Sigmoid colon (tissue), 7 donors: ENCODE measurements around the gene PTPRZ1. TPM values are rescaled to one million over a fixed set of nuclear protein-coding genes. Genes with fewer than 3 reads are reported as not detected.

Experiments used
- DNase-seq: peaks from one replicate; pipeline ENCODE4 v3.0.0-alpha.2; 2019
- H3K27ac ChIP-seq, 4 donors: fragments of 200-600 bp; sonication (generic); one replicate each; pipeline ENCODE4 v1.5.1; 2016 to 2019; ENCODE audit warnings: mild to moderate bottlenecking in 1 of 4
- H3K27me3 ChIP-seq, 3 donors: fragments of 200-600 bp; sonication (generic); one replicate each; pipeline ENCODE4 v1.5.1; 2019; ENCODE audit warnings: mild to moderate bottlenecking in 1 of 3
- H3K36me3 ChIP-seq, 4 donors: fragments of 200-600 bp; sonication (generic); one replicate each; pipeline ENCODE4 v1.5.1; 2016 to 2019
- H3K4me1 ChIP-seq, 4 donors: fragments of 200-600 bp; sonication (generic); one replicate each; pipeline ENCODE4 v1.5.1; 2017 to 2019
- H3K4me3 ChIP-seq, 4 donors: fragments of 200-600 bp; sonication (generic); one replicate each; pipeline ENCODE4 v1.5.1; 2017 to 2019; ENCODE audit warnings: mild to moderate bottlenecking in 2 of 4, moderate library complexity in 1 of 4
- H3K9me3 ChIP-seq, 4 donors: fragments of 200-600 bp in 3 of 4; sonication (generic) in 3 of 4; one replicate each; pipeline versions ENCODE4 v1.5.1 to v1.6.1; 2013 to 2019
- CTCF ChIP-seq, 4 experiments: fragments of 450-650 bp in 3 of 4; fragments of 200-600 bp in 1 of 4; IDR thresholded peaks; one replicate each; pipeline ENCODE4 v1.5.1; 2016 to 2019; ENCODE audit warnings: antibody characterized with exemption in 4 of 4, mild to moderate bottlenecking in 3 of 4, moderate library complexity in 2 of 4
- EP300 ChIP-seq, 4 donors: sonication (generic); formaldehyde crosslinking; IDR thresholded peaks; one replicate each; pipeline ENCODE4 v1.6.1; 2017; ENCODE audit warnings: antibody characterized with exemption in 4 of 4
- POLR2A ChIP-seq, 2 donors: fragments of 450-650 bp; IDR thresholded peaks; one replicate each; pipeline ENCODE4 v1.6.1; 2016; ENCODE audit warnings: antibody characterized with exemption in 2 of 2, mild to moderate bottlenecking in 2 of 2, moderate library complexity in 2 of 2
- POLR2AphosphoS5 ChIP-seq, 4 donors: sonication (generic); formaldehyde crosslinking; IDR thresholded peaks; one replicate each; pipeline ENCODE4 v1.6.1; 2017; ENCODE audit warnings: antibody characterized with exemption in 4 of 4
- WGBS, 2 donors: extraction: QIAGEN DNeasy Blood & Tissue Kit; methylation state at CpG; one replicate each; pipeline ENCODE4 v1.1.7; 2013; 5-methylcytosine and 5-hydroxymethylcytosine counted together
- intact Hi-C: fragments of 100-400 bp; cut with DNase I; formaldehyde crosslinking; loops from one replicate; pipeline ENCODE4 v1.15.1; 2023
- polyA plus RNA-seq, 3 donors: library from polyadenylated mRNA; stranded (reverse); fragments of 200-250 nt; gene quantifications; one replicate each; pipeline ENCODE4 v1.2.3, GENCODE V29; 2013
- total RNA-seq, 4 donors: library from RNA; depleted of rRNA; stranded (reverse); fragments of >200 nt; gene quantifications; one replicate each; pipeline ENCODE4 v1.1.0, GENCODE V29; 2016
- donor health status: healthy with polysubstance abuse.
- donor health status: Bipolar disorder and iron deficiency.
- donor health status: healthy.

Gene PTPRZ1
- total and polyA plus RNA-seq, 7 donors = under 0.01 to 19.4 (median 6.7) TPM; not detected in 1

- Histone ChIP-seq H3K4me3 (no peak overlapping the region), H3K4me1 (no peaks in the 10 kb centered on the region), H3K27me3 (no peaks in the 10 kb centered on the region), H3K27ac (no peak overlapping the region), H3K9me3 (no peaks in the 10 kb centered on the region), H3K36me3 (no peaks in the 10 kb centered on the region)
- DNase-seq = no peak
- TF ChIP-seq CTCF (IDR thresholded peaks at IDR 0.05) = no peak
- TF ChIP-seq EP300 (IDR thresholded peaks at IDR 0.05) = no peak
- no peak for TF ChIP-seq POLR2AphosphoS5 (IDR thresholded peaks at IDR 0.05)
- TF ChIP-seq POLR2A (IDR thresholded peaks at IDR 0.05) = no peak
- intact Hi-C loops = no loop called here
Measured at GRCh38 chr7:121833991-121834390, 39.0 kb upstream of the PTPRZ1 start.

- 32 to 48% methylated on average over 1 of the region's 1 CpG for WGBS, 2 donors
- intact Hi-C loops = no loop called here
- Histone ChIP-seq H3K27ac (no peak overlapping the region), H3K4me3 (no peak overlapping the region), H3K4me1 (no peaks in the 10 kb centered on the region), H3K9me3 (no peaks in the 10 kb centered on the region), H3K36me3 (no peaks in the 10 kb centered on the region), H3K27me3 (no peaks in the 10 kb centered on the region)
- TF ChIP-seq EP300 (IDR thresholded peaks at IDR 0.05) (no peak), POLR2A (IDR thresholded peaks at IDR 0.05) (no peak), POLR2AphosphoS5 (IDR thresholded peaks at IDR 0.05) (no peak), CTCF (IDR thresholded peaks at IDR 0.05) (no peak)
- DNase-seq = no peak
Measured at GRCh38 chr7:121837462-121837861, 35.5 kb upstream of the PTPRZ1 start.

- intact Hi-C loops = no loop called here
- no peak overlapping the region for H3K27ac ChIP-seq
- H3K4me1 ChIP-seq = no peaks in the 10 kb centered on the region
- H3K4me3 ChIP-seq = no peak overlapping the region
- no peak for TF ChIP-seq POLR2A (IDR thresholded peaks at IDR 0.05)
- no peak for TF ChIP-seq EP300 (IDR thresholded peaks at IDR 0.05)
- no peaks in the 10 kb centered on the region for H3K9me3 ChIP-seq
- H3K27me3 ChIP-seq = no peaks in the 10 kb centered on the region
- no peak for DNase-seq
- 65 to 79% methylated on average over 4 of the region's 4 CpGs for WGBS, 2 donors
- no peaks in the 10 kb centered on the region for H3K36me3 ChIP-seq
Measured at GRCh38 chr7:121847041-121847440, 25.9 kb upstream of the PTPRZ1 start.

GRCh38 chr7:121853307-121853706 is 19.7 kb upstream of the PTPRZ1 start:
- no peak for DNase-seq
- intact Hi-C loops = no loop called here
- no peaks in the 10 kb centered on the region for H3K9me3 ChIP-seq
- H3K4me3 ChIP-seq = no peak overlapping the region
- 67 to 83% methylated on average over 2 of the region's 2 CpGs for WGBS, 2 donors
- no peaks in the 10 kb centered on the region for H3K36me3 ChIP-seq
- TF ChIP-seq CTCF (IDR thresholded peaks at IDR 0.05) (no peak), POLR2A (IDR thresholded peaks at IDR 0.05) (no peak), EP300 (IDR thresholded peaks at IDR 0.05) (no peak)
- H3K27ac ChIP-seq = no peak overlapping the region
- H3K4me1 ChIP-seq = no peaks in the 10 kb centered on the region
- no peaks in the 10 kb centered on the region for H3K27me3 ChIP-seq

- no peaks in the 10 kb centered on the region for H3K9me3 ChIP-seq
- H3K36me3 ChIP-seq = no peaks in the 10 kb centered on the region
- no peak overlapping the region for H3K27ac ChIP-seq
- H3K4me1 ChIP-seq = no peaks in the 10 kb centered on the region
- intact Hi-C loops = no loop called here
- H3K27me3 ChIP-seq = no peaks in the 10 kb centered on the region
- TF ChIP-seq CTCF (IDR thresholded peaks at IDR 0.05) (no peak), EP300 (IDR thresholded peaks at IDR 0.05) (no peak), POLR2A (IDR thresholded peaks at IDR 0.05) (no peak), POLR2AphosphoS5 (IDR thresholded peaks at IDR 0.05) (no peak)
- DNase-seq = no peak
- no peak overlapping the region for H3K4me3 ChIP-seq
Measured at GRCh38 chr7:121860953-121861352, 12.0 kb upstream of the PTPRZ1 start.
